ENCODE measurements around the gene CAMTA1. TPM values are rescaled to one million over a fixed set of nuclear protein-coding genes. Genes with fewer than 3 reads are reported as not detected.

Gene CAMTA1
- total and polyA plus RNA-seq, 4 donors, result 18.0 to 93.5 (median 35.8) TPM

GRCh38 chr1:7587773-7588456, 802.7 kb downstream of the CAMTA1 start:
- DNase-seq (ENCODE audit: low spot score), result no peak

GRCh38 chr1:7588457-7588827, 803.2 kb downstream of the CAMTA1 start:
- DNase-seq (ENCODE audit: low spot score), result no peak
- H3K36me3 ChIP-seq (ENCODE audit: control insufficient read depth in 4 of 4, insufficient read depth in 3 of 4, low read depth in 1 of 4, low read length in 3 of 4), result no peaks in the 10 kb centered on the region
- WGBS, result 75% methylated on average over 7 of the region's 7 CpGs
- H3K9ac ChIP-seq (ENCODE audit: low read depth in 1 of 2, low read length in 2 of 2), result no peak overlapping the region
- H3K27me3 ChIP-seq (ENCODE audit: control insufficient read depth in 4 of 4, insufficient read depth in 4 of 4, low read length in 3 of 4), result no peaks in the 10 kb centered on the region
- no peaks in the 10 kb centered on the region for H3K4me1 ChIP-seq (ENCODE audit: control insufficient read depth in 4 of 4, insufficient read depth in 4 of 4, low read length in 3 of 4)
- no peak overlapping the region for H3K4me3 ChIP-seq (ENCODE audit: low read depth in 1 of 3, low read length in 3 of 3)
- no peak overlapping the region for H3K27ac ChIP-seq (ENCODE audit: low read depth in 1 of 2, low read length in 2 of 2)
- H3K9me3 ChIP-seq (ENCODE audit: control insufficient read depth in 4 of 4, low read length in 3 of 4), result no peaks in the 10 kb centered on the region
- TF ChIP-seq SP1 (IDR thresholded peaks at IDR 0.05) (no peak), JUND (IDR thresholded peaks at IDR 0.05) (no peak), RXRA (IDR thresholded peaks at IDR 0.05) (no peak), REST (IDR thresholded peaks at IDR 0.05) (no peak)
- TF ChIP-seq, protein P1, sequence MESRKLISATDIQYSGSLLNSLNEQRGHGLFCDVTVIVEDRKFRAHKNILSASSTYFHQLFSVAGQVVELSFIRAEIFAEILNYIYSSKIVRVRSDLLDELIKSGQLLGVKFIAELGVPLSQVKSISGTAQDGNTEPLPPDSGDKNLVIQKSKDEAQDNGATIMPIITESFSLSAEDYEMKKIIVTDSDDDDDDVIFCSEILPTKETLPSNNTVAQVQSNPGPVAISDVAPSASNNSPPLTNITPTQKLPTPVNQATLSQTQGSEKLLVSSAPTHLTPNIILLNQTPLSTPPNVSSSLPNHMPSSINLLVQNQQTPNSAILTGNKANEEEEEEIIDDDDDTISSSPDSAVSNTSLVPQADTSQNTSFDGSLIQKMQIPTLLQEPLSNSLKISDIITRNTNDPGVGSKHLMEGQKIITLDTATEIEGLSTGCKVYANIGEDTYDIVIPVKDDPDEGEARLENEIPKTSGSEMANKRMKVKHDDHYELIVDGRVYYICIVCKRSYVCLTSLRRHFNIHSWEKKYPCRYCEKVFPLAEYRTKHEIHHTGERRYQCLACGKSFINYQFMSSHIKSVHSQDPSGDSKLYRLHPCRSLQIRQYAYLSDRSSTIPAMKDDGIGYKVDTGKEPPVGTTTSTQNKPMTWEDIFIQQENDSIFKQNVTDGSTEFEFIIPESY (IDR thresholded peaks at IDR 0.05), result no peak

More at GRCh38 chr1:7587773-7588456, 802.7 kb downstream of the CAMTA1 start:
- no peaks in the 10 kb centered on the region for H3K4me1 ChIP-seq (ENCODE audit: control insufficient read depth in 4 of 4, insufficient read depth in 4 of 4, low read length in 3 of 4)
- no peak overlapping the region for H3K9ac ChIP-seq (ENCODE audit: low read depth in 1 of 2, low read length in 2 of 2)
- H3K36me3 ChIP-seq (ENCODE audit: control insufficient read depth in 4 of 4, insufficient read depth in 3 of 4, low read depth in 1 of 4, low read length in 3 of 4), result no peaks in the 10 kb centered on the region
- no peaks in the 10 kb centered on the region for H3K27me3 ChIP-seq (ENCODE audit: control insufficient read depth in 4 of 4, insufficient read depth in 4 of 4, low read length in 3 of 4)
- no peak overlapping the region for H3K27ac ChIP-seq (ENCODE audit: low read depth in 1 of 2, low read length in 2 of 2)
- H3K9me3 ChIP-seq (ENCODE audit: control insufficient read depth in 4 of 4, low read length in 3 of 4), result no peaks in the 10 kb centered on the region
- no peak overlapping the region for H3K4me3 ChIP-seq (ENCODE audit: low read depth in 1 of 3, low read length in 3 of 3)
- no peak for TF ChIP-seq HNF4A (conservative IDR thresholded peaks at IDR 0.05)
- no peak for TF ChIP-seq FOXA2 (IDR thresholded peaks at IDR 0.05)
- TF ChIP-seq, protein P2, sequence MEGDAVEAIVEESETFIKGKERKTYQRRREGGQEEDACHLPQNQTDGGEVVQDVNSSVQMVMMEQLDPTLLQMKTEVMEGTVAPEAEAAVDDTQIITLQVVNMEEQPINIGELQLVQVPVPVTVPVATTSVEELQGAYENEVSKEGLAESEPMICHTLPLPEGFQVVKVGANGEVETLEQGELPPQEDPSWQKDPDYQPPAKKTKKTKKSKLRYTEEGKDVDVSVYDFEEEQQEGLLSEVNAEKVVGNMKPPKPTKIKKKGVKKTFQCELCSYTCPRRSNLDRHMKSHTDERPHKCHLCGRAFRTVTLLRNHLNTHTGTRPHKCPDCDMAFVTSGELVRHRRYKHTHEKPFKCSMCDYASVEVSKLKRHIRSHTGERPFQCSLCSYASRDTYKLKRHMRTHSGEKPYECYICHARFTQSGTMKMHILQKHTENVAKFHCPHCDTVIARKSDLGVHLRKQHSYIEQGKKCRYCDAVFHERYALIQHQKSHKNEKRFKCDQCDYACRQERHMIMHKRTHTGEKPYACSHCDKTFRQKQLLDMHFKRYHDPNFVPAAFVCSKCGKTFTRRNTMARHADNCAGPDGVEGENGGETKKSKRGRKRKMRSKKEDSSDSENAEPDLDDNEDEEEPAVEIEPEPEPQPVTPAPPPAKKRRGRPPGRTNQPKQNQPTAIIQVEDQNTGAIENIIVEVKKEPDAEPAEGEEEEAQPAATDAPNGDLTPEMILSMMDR (IDR thresholded peaks at IDR 0.05; ENCODE audit: low read depth, low read length, missing input control), result no peak
- TF ChIP-seq GABPA (IDR thresholded peaks at IDR 0.05 in 1 of 2, conservative IDR thresholded peaks at IDR 0.05 in 1 of 2), result no peak
- TF ChIP-seq FOXA1 (IDR thresholded peaks at IDR 0.05), result no peak
- no peak for TF ChIP-seq RAD21 (IDR thresholded peaks at IDR 0.05)
- TF ChIP-seq MAX (IDR thresholded peaks at IDR 0.05), result no peak
- no peak for TF ChIP-seq RXRA (IDR thresholded peaks at IDR 0.05)
- no peak for TF ChIP-seq REST (IDR thresholded peaks at IDR 0.05)
- no peak for TF ChIP-seq YY1 (IDR thresholded peaks at IDR 0.05)
- TF ChIP-seq, protein P3, sequence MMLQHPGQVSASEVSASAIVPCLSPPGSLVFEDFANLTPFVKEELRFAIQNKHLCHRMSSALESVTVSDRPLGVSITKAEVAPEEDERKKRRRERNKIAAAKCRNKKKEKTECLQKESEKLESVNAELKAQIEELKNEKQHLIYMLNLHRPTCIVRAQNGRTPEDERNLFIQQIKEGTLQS (IDR thresholded peaks at IDR 0.05), result no peak
- no peak for TF ChIP-seq EGR1 (IDR thresholded peaks at IDR 0.05; ENCODE audit: low read depth in 2 of 2)
- no peak for TF ChIP-seq JUND (IDR thresholded peaks at IDR 0.05)
- 87% methylated on average over 17 of the region's 17 CpGs for WGBS

Measured in liver (tissue), 9 donors.